ENCODE results near the gene TMCO1.

DNA sequence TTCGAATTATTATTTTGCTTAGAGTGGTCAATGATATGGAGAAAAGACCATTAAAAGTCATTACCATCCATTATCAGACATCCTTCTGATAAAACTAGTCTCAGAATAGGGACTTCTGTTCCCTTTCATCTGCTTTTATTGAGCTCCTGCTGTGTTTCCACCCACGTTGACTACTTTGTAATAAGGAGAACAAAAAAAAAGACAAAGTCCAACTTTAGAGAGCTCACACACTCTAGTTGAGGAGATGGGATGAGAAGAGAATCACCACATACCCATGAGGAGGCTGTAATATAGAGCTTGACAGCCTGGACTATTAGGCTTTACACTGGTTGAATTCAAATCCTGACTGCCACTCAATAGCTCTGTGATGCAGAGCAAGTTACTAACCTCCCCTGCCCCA is 42.5 kb downstream of the TMCO1 start:
- no peak for TF ChIP-seq POLR2AphosphoS5 (IDR thresholded peaks at IDR 0.05)
- TF ChIP-seq, protein P1, sequence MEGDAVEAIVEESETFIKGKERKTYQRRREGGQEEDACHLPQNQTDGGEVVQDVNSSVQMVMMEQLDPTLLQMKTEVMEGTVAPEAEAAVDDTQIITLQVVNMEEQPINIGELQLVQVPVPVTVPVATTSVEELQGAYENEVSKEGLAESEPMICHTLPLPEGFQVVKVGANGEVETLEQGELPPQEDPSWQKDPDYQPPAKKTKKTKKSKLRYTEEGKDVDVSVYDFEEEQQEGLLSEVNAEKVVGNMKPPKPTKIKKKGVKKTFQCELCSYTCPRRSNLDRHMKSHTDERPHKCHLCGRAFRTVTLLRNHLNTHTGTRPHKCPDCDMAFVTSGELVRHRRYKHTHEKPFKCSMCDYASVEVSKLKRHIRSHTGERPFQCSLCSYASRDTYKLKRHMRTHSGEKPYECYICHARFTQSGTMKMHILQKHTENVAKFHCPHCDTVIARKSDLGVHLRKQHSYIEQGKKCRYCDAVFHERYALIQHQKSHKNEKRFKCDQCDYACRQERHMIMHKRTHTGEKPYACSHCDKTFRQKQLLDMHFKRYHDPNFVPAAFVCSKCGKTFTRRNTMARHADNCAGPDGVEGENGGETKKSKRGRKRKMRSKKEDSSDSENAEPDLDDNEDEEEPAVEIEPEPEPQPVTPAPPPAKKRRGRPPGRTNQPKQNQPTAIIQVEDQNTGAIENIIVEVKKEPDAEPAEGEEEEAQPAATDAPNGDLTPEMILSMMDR (IDR thresholded peaks at IDR 0.05 in 8 of 11, conservative IDR thresholded peaks at IDR 0.05 in 3 of 11): no peak
